Panc1 (cell line): ENCODE results near the gene DNM1. TPM values are rescaled to one million over a fixed set of nuclear protein-coding genes. Genes with fewer than 3 reads are reported as not detected.

Source experiments
- ATAC-seq: fragments of 200-7000 bp; cut with Tn5 transposase; 2 replicates; pipeline ENCODE4 v1.9.1; 2020; ENCODE audit warnings: mild to moderate bottlenecking, moderate library complexity
- BruUV-seq: library from RNA; stranded (reverse); fragments of 400-500 nt; replicated peaks from 2 replicates; lab custom pipeline; 2021; lab: Mats Ljungman, UMichigan
- CTCF ChIA-PET: fragments of 300-600 bp; sonication (Branson Sonifier 250); formaldehyde crosslinking; loops from one replicate; lab custom pipeline; 2022; ENCODE audit warnings: antibody characterized with exemption; lab: Charles Lee
- POLR2A ChIA-PET: fragments of 300-600 bp; sonication (Branson Sonifier 250); formaldehyde crosslinking; loops from one replicate; lab custom pipeline; 2022; ENCODE audit warnings: antibody characterized with exemption; lab: Charles Lee
- DNase-seq: peaks from one replicate; pipeline ENCODE4 v3.0.0-alpha.2; 2010; ENCODE audit warnings: low read depth, low spot score
- H3K27ac ChIP-seq: 2 replicates; pipeline ENCODE4 v1.5.1; 2011; ENCODE audit warnings: mild to moderate bottlenecking, low read length, inconsistent platforms
- H3K27me3 ChIP-seq: fragments of 200-500 bp; sonication (Bioruptor generic); 2 replicates; pipeline ENCODE4 v1.6.0; 2014; ENCODE audit warnings: low read length, inconsistent platforms; ENCODE audit not compliant: control insufficient read depth, insufficient read depth
- H3K36me3 ChIP-seq: fragments of 200-500 bp; sonication (Bioruptor generic); 2 replicates; pipeline ENCODE4 v1.5.1; 2014; ENCODE audit warnings: inconsistent platforms, mild to moderate bottlenecking, low read length, moderate library complexity; ENCODE audit not compliant: control insufficient read depth, insufficient read depth
- H3K4me1 ChIP-seq: 2 replicates; pipeline ENCODE4 v1.5.1; 2011; ENCODE audit warnings: inconsistent platforms, mild to moderate bottlenecking, low read length, moderate library complexity; ENCODE audit not compliant: control insufficient read depth, insufficient read depth
- H3K4me3 ChIP-seq, 2 experiments: 2 replicates each; pipeline ENCODE4 v1.5.1; 2011 to 2012; ENCODE audit warnings: low read depth in 2 of 2, low read length in 2 of 2, mild to moderate bottlenecking in 2 of 2, inconsistent platforms in 1 of 2, moderate library complexity in 1 of 2
- H3K9me3 ChIP-seq: fragments of 200-500 bp; sonication (Bioruptor generic); 2 replicates; pipeline ENCODE4 v1.5.1; 2014; ENCODE audit warnings: low read depth, mild to moderate bottlenecking, inconsistent platforms, low read length, moderate library complexity; ENCODE audit not compliant: control insufficient read depth, insufficient read depth
- CTCF ChIP-seq: fragments of 450-650 bp; IDR thresholded peaks from 2 replicates; pipeline ENCODE4 v1.5.1; 2017; ENCODE audit warnings: mild to moderate bottlenecking
- POLR2AphosphoS5 ChIP-seq: IDR thresholded peaks from 2 replicates; pipeline ENCODE4 v1.6.1; 2012; ENCODE audit warnings: mild to moderate bottlenecking, low read depth, low read length, moderate library complexity
- REST ChIP-seq, 2 experiments: IDR thresholded peaks; 2 replicates each; pipeline ENCODE4 v1.6.1; 2011 to 2012; ENCODE audit warnings: low read depth in 2 of 2, control low read depth in 1 of 2, low read length in 1 of 2, mild to moderate bottlenecking in 1 of 2, moderate library complexity in 1 of 2; ENCODE audit not compliant: insufficient read depth in 1 of 2
- SIN3A ChIP-seq: IDR thresholded peaks from 2 replicates; pipeline ENCODE4 v1.6.1; 2012; ENCODE audit warnings: low read depth, mild to moderate bottlenecking, low read length, moderate library complexity, borderline replicate concordance; ENCODE audit not compliant: insufficient read depth
- TCF7L2 ChIP-seq: IDR thresholded peaks from 2 replicates; pipeline ENCODE4 v1.6.1; 2011; ENCODE audit warnings: mild to moderate bottlenecking, low read depth, low read length, inconsistent platforms
- in situ Hi-C: cut with HindIII; loops from 2 replicates; pipeline ENCODE4 v1.10.0; 2016; ENCODE audit warnings: low sequenced_read_pairs, low pct_unique_long_range_greater_than_20kb
- intact Hi-C: fragments of 100-400 bp; cut with micrococcal nuclease; formaldehyde crosslinking; loops from one replicate; pipeline ENCODE4 v1.10.0; 2022; ENCODE audit not compliant: unreplicated experiment
- total RNA-seq: library from RNA; stranded (reverse); gene quantifications from one replicate; pipeline ENCODE4 v1.2.1, GENCODE V29; 2021; ENCODE audit not compliant: unreplicated experiment

Gene DNM1
- total RNA-seq, 1 experiment from 2014 or later = 18.7 TPM

GRCh38 chr9:128222026-128222425 lies 18.8 kb downstream of the DNM1 start:
- DNase-seq (no peak), ATAC-seq (no peak)
- TF ChIP-seq REST (IDR thresholded peaks at IDR 0.05; ENCODE audit: insufficient read depth in 1 of 2, low read depth in 2 of 2, low read length in 1 of 2) (no peak), TCF7L2 (no peak), CTCF (no peak), POLR2AphosphoS5 (no peak), SIN3A (no peak)
- no peaks in the 10 kb centered on the region; the same call in 1 of the 2 replicates for H3K4me1 ChIP-seq
- no TSS peak for BruUV-seq
- in situ Hi-C loops = no loop called here
- ChIA-PET CTCF (interaction anchor here (0.6 kb wide), 1 partner anchor 29 kb away, joined by 3 read pairs; no protein-coding TSS in a partner anchor), POLR2A (no interaction called here)
- no peak overlapping the region for H3K27ac ChIP-seq
- no peak overlapping the region for H3K4me3 ChIP-seq
- H3K36me3 ChIP-seq = no peaks in the 10 kb centered on the region
- H3K9me3 ChIP-seq = no peaks in the 10 kb centered on the region
- intact Hi-C loops = no loop called here
- H3K27me3 ChIP-seq = no peaks in the 10 kb centered on the region

- Histone ChIP-seq H3K36me3 (no peaks in the 10 kb centered on the region), H3K9me3 (no peaks in the 10 kb centered on the region), H3K27ac (no peak overlapping the region), H3K27me3 (no peaks in the 10 kb centered on the region), H3K4me3 (no peak overlapping the region), H3K4me1 (no peaks in the 10 kb centered on the region; the same call in 1 of the 2 replicates)
- intact Hi-C loops (no loop called here), in situ Hi-C loops (no loop called here)
- no peak for DNase-seq
- no TSS peak for BruUV-seq
- no peak for ATAC-seq
- TF ChIP-seq TCF7L2 (no peak), CTCF (no peak), REST (IDR thresholded peaks at IDR 0.05; ENCODE audit: insufficient read depth in 1 of 2, low read depth in 2 of 2, low read length in 1 of 2) (no peak), POLR2AphosphoS5 (no peak), SIN3A (no peak)
- ChIA-PET CTCF (no interaction called here), POLR2A (no interaction called here)
Observed at GRCh38 chr9:128222880-128223670, 19.9 kb downstream of the DNM1 start.
